Type B pancreatic cell (in vitro differentiated cells): ENCODE results near the gene LSG1. TPM values are rescaled to one million over a fixed set of nuclear protein-coding genes. Genes with fewer than 3 reads are reported as not detected.

ENCODE experiments used
- DNase-seq: peaks from one replicate; pipeline ENCODE4 v3.0.0; 2021; ENCODE audit warnings: mixed read lengths; ENCODE audit not compliant: unreplicated experiment; ENCODE audit errors: extremely low spot score
- H3K27ac Mint-ChIP-seq: 2 replicates; pipeline ENCODE4 v1.8.0; 2021; ENCODE audit warnings: mild to moderate bottlenecking, mixed read lengths
- H3K27me3 Mint-ChIP-seq: 2 replicates; pipeline ENCODE4 v1.8.0; 2021; ENCODE audit warnings: mixed read lengths
- H3K36me3 Mint-ChIP-seq: 2 replicates; pipeline ENCODE4 v1.8.0; 2021; ENCODE audit warnings: mixed read lengths
- H3K4me1 Mint-ChIP-seq: one replicate; pipeline ENCODE4 v1.8.0; 2021; ENCODE audit warnings: mixed read lengths; ENCODE audit not compliant: unreplicated experiment
- H3K4me3 Mint-ChIP-seq: 2 replicates; pipeline ENCODE4 v1.8.0; 2021; ENCODE audit warnings: mild to moderate bottlenecking, mixed read lengths
- H3K9me3 Mint-ChIP-seq: 2 replicates; pipeline ENCODE4 v1.8.0; 2021; ENCODE audit warnings: mixed read lengths
- total RNA-seq: library from RNA; stranded (reverse); gene quantifications from 2 replicates; pipeline ENCODE4 v1.2.1, GENCODE V29; 2021; ENCODE audit warnings: low replicate concordance
- TF ChIP-seq, protein P1 (sequence below): fragments of 200-600 bp; sonication (generic); conservative IDR thresholded peaks from 2 replicates; pipeline ENCODE4 v1.5.0; 2021; ENCODE audit warnings: antibody characterized with exemption, mild to moderate bottlenecking

LSG1 gene
- total RNA-seq, 1 donor from 2014 or later, result 45.3 TPM

- TF ChIP-seq, protein P1, sequence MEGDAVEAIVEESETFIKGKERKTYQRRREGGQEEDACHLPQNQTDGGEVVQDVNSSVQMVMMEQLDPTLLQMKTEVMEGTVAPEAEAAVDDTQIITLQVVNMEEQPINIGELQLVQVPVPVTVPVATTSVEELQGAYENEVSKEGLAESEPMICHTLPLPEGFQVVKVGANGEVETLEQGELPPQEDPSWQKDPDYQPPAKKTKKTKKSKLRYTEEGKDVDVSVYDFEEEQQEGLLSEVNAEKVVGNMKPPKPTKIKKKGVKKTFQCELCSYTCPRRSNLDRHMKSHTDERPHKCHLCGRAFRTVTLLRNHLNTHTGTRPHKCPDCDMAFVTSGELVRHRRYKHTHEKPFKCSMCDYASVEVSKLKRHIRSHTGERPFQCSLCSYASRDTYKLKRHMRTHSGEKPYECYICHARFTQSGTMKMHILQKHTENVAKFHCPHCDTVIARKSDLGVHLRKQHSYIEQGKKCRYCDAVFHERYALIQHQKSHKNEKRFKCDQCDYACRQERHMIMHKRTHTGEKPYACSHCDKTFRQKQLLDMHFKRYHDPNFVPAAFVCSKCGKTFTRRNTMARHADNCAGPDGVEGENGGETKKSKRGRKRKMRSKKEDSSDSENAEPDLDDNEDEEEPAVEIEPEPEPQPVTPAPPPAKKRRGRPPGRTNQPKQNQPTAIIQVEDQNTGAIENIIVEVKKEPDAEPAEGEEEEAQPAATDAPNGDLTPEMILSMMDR, result no peak
- Mint-ChIP-seq H3K27me3 (peaks cover 14% of the 10 kb centered on the region), H3K27ac (no peak overlapping the region), H3K4me3 (no peak overlapping the region), H3K4me1 (peaks cover 15% of the 10 kb centered on the region), H3K9me3 (no peaks in the 10 kb centered on the region), H3K36me3 (no peaks in the 10 kb centered on the region)
- DNase-seq, result no peak
Measured at GRCh38 chr3:194714137-194714455, 42.1 kb upstream of the LSG1 start.

DNA sequence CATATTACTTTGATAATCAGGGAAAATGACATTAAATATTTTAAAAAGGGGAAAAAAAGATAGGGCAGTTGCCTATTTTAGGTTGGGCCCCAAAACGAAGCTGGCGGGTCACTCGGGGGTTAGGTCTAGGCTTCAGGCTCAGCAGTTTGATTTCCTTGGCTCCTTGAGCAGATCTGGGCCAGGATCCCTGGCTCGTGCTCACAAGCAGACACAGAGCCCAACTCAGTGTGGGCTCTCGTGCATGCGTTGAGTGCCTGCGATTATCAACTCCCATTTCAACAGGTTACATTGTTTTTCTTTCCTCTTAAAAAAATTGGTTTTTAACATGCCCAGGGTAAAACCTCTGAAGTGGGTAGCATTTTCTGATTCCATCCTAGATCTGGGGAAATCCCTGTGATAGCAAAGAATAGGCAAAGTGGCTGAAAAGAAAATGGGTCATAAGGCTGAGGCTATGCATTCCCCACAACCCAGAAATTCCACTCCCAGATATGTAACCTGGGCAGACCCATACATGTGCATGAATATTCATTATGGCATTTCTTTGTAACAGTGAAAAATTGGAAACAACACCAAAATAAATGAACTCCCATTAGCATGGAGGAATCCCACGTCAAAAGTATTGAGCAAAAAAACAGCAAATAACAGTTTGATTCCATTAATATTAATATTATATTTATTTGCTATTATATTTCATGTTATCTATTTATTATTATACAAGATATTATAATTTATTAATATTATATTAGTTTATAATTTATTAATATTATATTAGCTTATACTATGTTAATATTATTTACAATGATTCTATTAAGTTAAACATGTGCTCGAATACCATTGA lies 41.5 kb upstream of the LSG1 start:
- H3K36me3 Mint-ChIP-seq, result no peaks in the 10 kb centered on the region
- H3K27ac Mint-ChIP-seq, result no peak overlapping the region
- H3K4me3 Mint-ChIP-seq, result no peak overlapping the region

GRCh38 chr3:194711913-194712312 lies 39.9 kb upstream of the LSG1 start:
- H3K4me3 Mint-ChIP-seq, result no peak overlapping the region
- peaks cover 13% of the 10 kb centered on the region for H3K4me1 Mint-ChIP-seq
- H3K36me3 Mint-ChIP-seq, result no peaks in the 10 kb centered on the region
- peaks cover 7% of the 10 kb centered on the region for H3K9me3 Mint-ChIP-seq
- no peak overlapping the region for H3K27ac Mint-ChIP-seq
- peaks cover 12% of the 10 kb centered on the region for H3K27me3 Mint-ChIP-seq
- DNase-seq, result no peak
- TF ChIP-seq, protein P1, result no peak

More for the DNA sequence above, 41.5 kb upstream of the LSG1 start:
- Mint-ChIP-seq H3K9me3 (no peaks in the 10 kb centered on the region), H3K27me3 (peaks cover 14% of the 10 kb centered on the region), H3K4me1 (peaks cover 15% of the 10 kb centered on the region)
- no peak for DNase-seq
- TF ChIP-seq, protein P1, result no peak

GRCh38 chr3:194711286-194711685 lies 39.3 kb upstream of the LSG1 start:
- H3K36me3 Mint-ChIP-seq, result no peaks in the 10 kb centered on the region
- no peak for DNase-seq
- no peak overlapping the region for H3K4me3 Mint-ChIP-seq
- H3K27ac Mint-ChIP-seq, result no peak overlapping the region
- peaks cover 11% of the 10 kb centered on the region for H3K9me3 Mint-ChIP-seq
- H3K4me1 Mint-ChIP-seq, result peaks cover 20% of the 10 kb centered on the region
- H3K27me3 Mint-ChIP-seq, result peaks cover 14% of the 10 kb centered on the region
- TF ChIP-seq, protein P1, result no peak

DNA sequence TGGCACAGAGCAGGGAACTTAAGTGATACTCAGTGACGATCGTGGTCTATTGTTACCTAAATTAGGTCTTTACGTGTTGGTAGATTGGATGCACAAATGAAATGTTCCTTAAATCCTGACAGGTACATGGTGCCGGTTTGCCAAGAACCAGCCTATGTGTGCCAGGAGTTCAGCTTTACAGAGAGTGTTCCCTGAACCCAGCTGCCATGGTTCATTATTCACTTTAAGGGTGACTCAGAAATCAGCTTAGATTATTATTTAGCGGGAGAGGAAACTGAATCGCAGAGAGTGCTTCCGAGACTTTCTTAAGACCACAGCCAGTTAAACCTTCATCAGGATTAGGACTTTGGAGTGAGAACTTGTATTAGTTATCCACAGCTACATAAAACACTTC lies 35.2 kb upstream of the LSG1 start:
- Mint-ChIP-seq H3K27ac (no peak overlapping the region), H3K9me3 (peaks cover 11% of the 10 kb centered on the region), H3K4me3 (no peak overlapping the region), H3K27me3 (peaks cover 8% of the 10 kb centered on the region), H3K36me3 (no peaks in the 10 kb centered on the region), H3K4me1 (peaks cover 28% of the 10 kb centered on the region)
- DNase-seq, result no peak
- TF ChIP-seq, protein P1, result no peak
